ENCODE results near the gene BLOC1S1. TPM values are rescaled to one million over a fixed set of nuclear protein-coding genes. Genes with fewer than 3 reads are reported as not detected.

Gene BLOC1S1
- total RNA-seq, 4 donors from 2014 or later = 117 to 440 (median 246) TPM

- no peak for DNase-seq
- Histone ChIP-seq H3K27me3 (no peaks in the 10 kb centered on the region), H3K36me3 (no peaks in the 10 kb centered on the region), H3K4me3 (replicated peaks in 1 of 3) (no peak overlapping the region), H3K9me3 (no peaks in the 10 kb centered on the region), H3K27ac (no peak overlapping the region), H3K4me1 (no peaks in the 10 kb centered on the region)
- intact Hi-C loops (cut with DNase I) = no loop called here
- TF ChIP-seq, protein P1, sequence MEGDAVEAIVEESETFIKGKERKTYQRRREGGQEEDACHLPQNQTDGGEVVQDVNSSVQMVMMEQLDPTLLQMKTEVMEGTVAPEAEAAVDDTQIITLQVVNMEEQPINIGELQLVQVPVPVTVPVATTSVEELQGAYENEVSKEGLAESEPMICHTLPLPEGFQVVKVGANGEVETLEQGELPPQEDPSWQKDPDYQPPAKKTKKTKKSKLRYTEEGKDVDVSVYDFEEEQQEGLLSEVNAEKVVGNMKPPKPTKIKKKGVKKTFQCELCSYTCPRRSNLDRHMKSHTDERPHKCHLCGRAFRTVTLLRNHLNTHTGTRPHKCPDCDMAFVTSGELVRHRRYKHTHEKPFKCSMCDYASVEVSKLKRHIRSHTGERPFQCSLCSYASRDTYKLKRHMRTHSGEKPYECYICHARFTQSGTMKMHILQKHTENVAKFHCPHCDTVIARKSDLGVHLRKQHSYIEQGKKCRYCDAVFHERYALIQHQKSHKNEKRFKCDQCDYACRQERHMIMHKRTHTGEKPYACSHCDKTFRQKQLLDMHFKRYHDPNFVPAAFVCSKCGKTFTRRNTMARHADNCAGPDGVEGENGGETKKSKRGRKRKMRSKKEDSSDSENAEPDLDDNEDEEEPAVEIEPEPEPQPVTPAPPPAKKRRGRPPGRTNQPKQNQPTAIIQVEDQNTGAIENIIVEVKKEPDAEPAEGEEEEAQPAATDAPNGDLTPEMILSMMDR (IDR thresholded peaks at IDR 0.05) = no peak
- TF ChIP-seq POLR2A (IDR thresholded peaks at IDR 0.05) = no peak
Observed at GRCh38 chr12:55687746-55688145, 28.1 kb upstream of the BLOC1S1 start.

DNA sequence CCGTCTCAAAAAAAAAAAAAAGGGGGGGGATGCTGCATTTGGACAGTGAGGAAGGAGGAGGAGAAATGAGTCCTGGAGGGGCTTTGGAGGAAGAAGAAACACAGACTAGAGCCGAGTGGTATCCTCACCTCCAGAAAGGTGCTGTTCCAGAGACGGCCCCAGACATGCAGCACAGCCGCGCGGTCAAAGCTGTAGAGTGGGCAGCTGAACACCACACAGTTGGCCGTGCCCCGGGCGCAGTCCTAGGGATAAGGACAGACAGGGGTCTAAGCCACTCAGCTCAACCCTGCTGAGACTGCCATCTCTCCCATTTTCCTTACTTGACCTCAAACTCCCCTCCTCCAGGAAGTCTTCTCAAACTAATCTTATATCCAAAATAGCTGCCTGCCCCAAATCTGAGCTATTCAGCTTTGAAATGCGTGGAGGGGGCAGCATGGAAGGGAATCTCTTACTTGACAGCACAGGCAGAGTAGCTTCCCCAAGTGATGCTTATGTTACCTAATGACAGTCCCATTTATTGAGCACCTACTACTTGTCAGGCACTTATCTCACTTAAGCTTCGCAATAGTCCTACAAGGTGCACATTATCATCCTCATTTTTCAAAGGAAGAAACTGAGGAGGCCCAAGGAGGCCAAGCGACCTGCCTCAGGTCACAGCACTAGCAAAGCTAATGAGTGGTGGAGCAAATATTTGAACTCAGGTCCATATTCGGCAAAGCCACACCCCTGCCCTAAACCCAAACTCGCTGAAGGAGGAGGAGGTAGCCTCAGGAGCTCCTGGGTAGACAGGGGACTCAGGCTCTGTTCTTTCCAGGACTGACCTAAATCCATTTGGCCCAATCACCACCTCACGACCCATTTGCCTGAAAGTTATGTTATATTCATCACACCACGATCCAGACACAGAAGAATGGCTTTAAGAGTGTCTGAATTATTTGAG is 26.9 kb upstream of the BLOC1S1 start:
- 92 to 93% methylated on average over 16 of the region's 16 CpGs for WGBS, 2 donors
- H3K9me3 ChIP-seq = no peaks in the 10 kb centered on the region
- no peak overlapping the region for H3K4me3 ChIP-seq (replicated peaks in 1 of 3)
- no peak for TF ChIP-seq POLR2A (IDR thresholded peaks at IDR 0.05)
- TF ChIP-seq, protein P1 (IDR thresholded peaks at IDR 0.05) = no peak
- no peaks in the 10 kb centered on the region for H3K27me3 ChIP-seq
- no peak overlapping the region for H3K27ac ChIP-seq
- intact Hi-C loops (cut with DNase I) = no loop called here
- no peaks in the 10 kb centered on the region for H3K4me1 ChIP-seq
- DNase-seq = no peak
- no peaks in the 10 kb centered on the region for H3K36me3 ChIP-seq

- Histone ChIP-seq H3K27ac (no peak overlapping the region), H3K4me3 (replicated peaks in 1 of 3) (no peak overlapping the region), H3K9me3 (no peaks in the 10 kb centered on the region), H3K27me3 (no peaks in the 10 kb centered on the region), H3K36me3 (no peaks in the 10 kb centered on the region), H3K4me1 (no peaks in the 10 kb centered on the region)
- 96 to 98% methylated on average over 12 of the region's 12 CpGs for WGBS, 2 donors
- no peak for TF ChIP-seq POLR2A (IDR thresholded peaks at IDR 0.05)
- TF ChIP-seq, protein P1 (IDR thresholded peaks at IDR 0.05) = no peak
- DNase-seq = no peak
- intact Hi-C loops (cut with DNase I) = no loop called here
Observed at GRCh38 chr12:55692631-55693322, 23.1 kb upstream of the BLOC1S1 start.

GRCh38 chr12:55693323-55694187 is 22.3 kb upstream of the BLOC1S1 start:
- TF ChIP-seq POLR2A (IDR thresholded peaks at IDR 0.05) = no peak
- TF ChIP-seq, protein P1 (IDR thresholded peaks at IDR 0.05) = no peak
- Histone ChIP-seq H3K27ac (no peak overlapping the region), H3K4me1 (no peaks in the 10 kb centered on the region), H3K27me3 (no peaks in the 10 kb centered on the region), H3K4me3 (replicated peaks in 1 of 3) (no peak overlapping the region), H3K36me3 (no peaks in the 10 kb centered on the region), H3K9me3 (no peaks in the 10 kb centered on the region)
- peak; percentile 65 to 68 for DNase-seq
- intact Hi-C loops (cut with DNase I) = no loop called here
- 78 to 82% methylated on average over 7 of the region's 7 CpGs for WGBS, 2 donors
